Caco-2 (cell line): Measurements from ENCODE around the gene USP46. TPM values are rescaled to one million over a fixed set of nuclear protein-coding genes. Genes with fewer than 3 reads are reported as not detected.

ENCODE experiments used
- BruUV-seq: library from RNA; stranded (reverse); fragments of 400-500 nt; replicated peaks from 2 replicates; lab custom pipeline; 2021; lab: Mats Ljungman, UMichigan
- CTCF ChIA-PET: fragments of 300-600 bp; sonication (Branson Sonifier 250); formaldehyde crosslinking; loops from one replicate; lab custom pipeline; 2022; ENCODE audit warnings: antibody characterized with exemption; lab: Charles Lee
- POLR2A ChIA-PET: fragments of 300-600 bp; sonication (Branson Sonifier 250); formaldehyde crosslinking; loops from one replicate; lab custom pipeline; 2022; ENCODE audit warnings: antibody characterized with exemption; lab: Charles Lee
- DNase-seq, 2 experiments: peaks; one replicate each; pipeline versions ENCODE4 v3.0.0 to v3.0.0-alpha.2; 2020 to 2022
- H3K27me3 ChIP-seq: replicated peaks from 2 replicates; pipeline ENCODE4 v1.6.0; 2011; ENCODE audit warnings: low read length; ENCODE audit not compliant: control insufficient read depth, insufficient read depth
- H3K36me3 ChIP-seq: 2 replicates; pipeline ENCODE4 v1.5.1; 2011; ENCODE audit warnings: low read length; ENCODE audit not compliant: control insufficient read depth, insufficient read depth
- H3K4me1 ChIP-seq: fragments of 250-450 bp; sonication (Bioruptor Pico); 2 replicates; pipeline ENCODE4 v1.5.1; 2020; ENCODE audit warnings: mild to moderate bottlenecking
- H3K4me3 ChIP-seq: 2 replicates; pipeline ENCODE4 v1.5.1; 2011; ENCODE audit warnings: low read depth, mild to moderate bottlenecking, control low read depth, low read length
- H3K9me3 ChIP-seq: fragments of 250-450 bp; sonication (Bioruptor Pico); 2 replicates; pipeline ENCODE4 v1.5.1; 2020; ENCODE audit warnings: mild to moderate bottlenecking, moderate library complexity
- H3K27ac Mint-ChIP-seq: one replicate; pipeline ENCODE4 v1.8.0; 2022; ENCODE audit warnings: mixed read lengths; ENCODE audit not compliant: unreplicated experiment
- H3K27me3 Mint-ChIP-seq: one replicate; pipeline ENCODE4 v1.8.0; 2022; ENCODE audit warnings: mixed read lengths; ENCODE audit not compliant: insufficient read depth, unreplicated experiment
- H3K36me3 Mint-ChIP-seq: one replicate; pipeline ENCODE4 v1.8.0; 2022; ENCODE audit warnings: mild to moderate bottlenecking, mixed read lengths; ENCODE audit not compliant: insufficient read depth, unreplicated experiment
- H3K4me1 Mint-ChIP-seq: one replicate; pipeline ENCODE4 v1.8.0; 2022; ENCODE audit warnings: low read depth, mixed read lengths; ENCODE audit not compliant: unreplicated experiment
- H3K4me3 Mint-ChIP-seq: one replicate; pipeline ENCODE4 v1.8.0; 2022; ENCODE audit warnings: mild to moderate bottlenecking, moderate library complexity, mixed read lengths; ENCODE audit not compliant: unreplicated experiment
- H3K9me3 Mint-ChIP-seq: one replicate; pipeline ENCODE4 v1.8.0; 2022; ENCODE audit warnings: mixed read lengths; ENCODE audit not compliant: unreplicated experiment
- CTCF ChIP-seq, 2 experiments: fragments of 200-600 bp in 1 of 2; IDR thresholded peaks; 1 replicate in 1 of 2; 2 replicates in 1 of 2; pipeline versions ENCODE4 v1.5.1 to v1.8.0; 2011 to 2022; ENCODE audit warnings: antibody characterized with exemption in 1 of 2, control low read depth in 1 of 2, inconsistent platforms in 1 of 2, low read depth in 1 of 2, low read length in 1 of 2, mild to moderate bottlenecking in 1 of 2, moderate library complexity in 1 of 2; ENCODE audit not compliant: insufficient read depth in 1 of 2, severe bottlenecking in 1 of 2, unreplicated experiment in 1 of 2
- intact Hi-C: fragments of 100-400 bp; cut with micrococcal nuclease; formaldehyde crosslinking; loops from one replicate; pipeline ENCODE4 v1.10.0; 2022; ENCODE audit not compliant: unreplicated experiment
- total RNA-seq: library from RNA; stranded (reverse); gene quantifications from 2 replicates; pipeline ENCODE4 v1.2.3, GENCODE V29; 2022

USP46 gene
- total RNA-seq, 1 experiment from 2014 or later, result 32.2 TPM

- Histone ChIP-seq H3K9me3 (no peaks in the 10 kb centered on the region), H3K27me3 (no peaks in the 10 kb centered on the region), H3K36me3 (no peaks in the 10 kb centered on the region), H3K4me1 (no peaks in the 10 kb centered on the region), H3K4me3 (no peak overlapping the region)
- CTCF ChIA-PET, result no interaction called here
- Mint-ChIP-seq H3K4me3 (no peak overlapping the region), H3K9me3 (no peaks in the 10 kb centered on the region), H3K36me3 (no peaks in the 10 kb centered on the region), H3K4me1 (peaks cover 10% of the 10 kb centered on the region), H3K27ac (no peak overlapping the region), H3K27me3 (peaks cover 3% of the 10 kb centered on the region)
- intact Hi-C loops, result loop anchor here (5.0 to 10.0 kb wide), 2 partner anchors 33 to 109 kb away; no protein-coding TSS in a partner anchor
- no peak for TF ChIP-seq CTCF (IDR thresholded peaks at IDR 0.05; ENCODE audit: insufficient read depth in 1 of 2, low read depth in 1 of 2, low read length in 1 of 2, severe bottlenecking in 1 of 2, unreplicated experiment in 1 of 2)
- DNase-seq, result no peak
- no TSS peak for BruUV-seq
- POLR2A ChIA-PET, result no interaction called here
These were observed 103.8 kb downstream of the USP46 start for GRCh38 chr4:52555356-52555716.

- DNase-seq, result no peak
- no peak overlapping the region for H3K27ac Mint-ChIP-seq
- ChIA-PET POLR2A (no interaction called here), CTCF (no interaction called here)
- Histone ChIP-seq H3K9me3 (no peaks in the 10 kb centered on the region), H3K27me3 (no peaks in the 10 kb centered on the region), H3K4me1 (no peaks in the 10 kb centered on the region), H3K36me3 (no peaks in the 10 kb centered on the region), H3K4me3 (no peak overlapping the region)
- no peak for TF ChIP-seq CTCF (IDR thresholded peaks at IDR 0.05; ENCODE audit: insufficient read depth in 1 of 2, low read depth in 1 of 2, low read length in 1 of 2, severe bottlenecking in 1 of 2, unreplicated experiment in 1 of 2)
- peaks cover 3% of the 10 kb centered on the region for H3K27me3 Mint-ChIP-seq
- H3K4me3 Mint-ChIP-seq, result no peak overlapping the region
- intact Hi-C loops, result loop anchor here (5.0 to 10.0 kb wide), 2 partner anchors 32 to 110 kb away; no protein-coding TSS in a partner anchor
- no TSS peak for BruUV-seq
- H3K36me3 Mint-ChIP-seq, result no peaks in the 10 kb centered on the region
- H3K9me3 Mint-ChIP-seq, result no peaks in the 10 kb centered on the region
- peaks cover 10% of the 10 kb centered on the region for H3K4me1 Mint-ChIP-seq
These were observed 104.3 kb downstream of the USP46 start for GRCh38 chr4:52554612-52555355.

- Histone ChIP-seq H3K27me3 (no peaks in the 10 kb centered on the region), H3K4me3 (no peak overlapping the region), H3K9me3 (no peaks in the 10 kb centered on the region), H3K4me1 (no peaks in the 10 kb centered on the region), H3K36me3 (no peaks in the 10 kb centered on the region)
- no TSS peak for BruUV-seq
- H3K4me1 Mint-ChIP-seq, result peaks cover 10% of the 10 kb centered on the region
- DNase-seq, result no peak
- ChIA-PET POLR2A (no interaction called here), CTCF (no interaction called here)
- H3K4me3 Mint-ChIP-seq, result no peak overlapping the region
- no peaks in the 10 kb centered on the region for H3K9me3 Mint-ChIP-seq
- H3K27me3 Mint-ChIP-seq, result peaks cover 3% of the 10 kb centered on the region
- intact Hi-C loops, result loop anchor here (10.0 kb wide), 1 partner anchor 112 kb away; no protein-coding TSS in a partner anchor
- no peak for TF ChIP-seq CTCF (IDR thresholded peaks at IDR 0.05; ENCODE audit: insufficient read depth in 1 of 2, low read depth in 1 of 2, low read length in 1 of 2, severe bottlenecking in 1 of 2, unreplicated experiment in 1 of 2)
- H3K36me3 Mint-ChIP-seq, result no peaks in the 10 kb centered on the region
- H3K27ac Mint-ChIP-seq, result no peak overlapping the region
These were observed 106.3 kb downstream of the USP46 start for GRCh38 chr4:52552778-52553177.
